Left forelimb (tissue), 1 donor: ENCODE data around the gene PRDX5.

Experiments used
- DNase-seq: peaks from one replicate; pipeline ENCODE4 v3.0.0-alpha.2; 2018; ENCODE audit warnings: low spot score

PRDX5 gene

GRCh38 chr11:64347193-64347867 lies 29.4 kb downstream of the PRDX5 start:
- no peak for DNase-seq

- DNase-seq = peak; percentile 63
Observed at GRCh38 chr11:64348383-64349024, 30.6 kb downstream of the PRDX5 start.

GRCh38 chr11:64349025-64349387 lies 31.1 kb downstream of the PRDX5 start:
- DNase-seq = no peak

- DNase-seq = no peak
Observed at GRCh38 chr11:64349404-64349803, 31.5 kb downstream of the PRDX5 start.

- DNase-seq = no peak
Observed at GRCh38 chr11:64351136-64351631, 33.3 kb downstream of the PRDX5 start.

- DNase-seq = no peak
Observed at GRCh38 chr11:64352099-64352994, 34.4 kb downstream of the PRDX5 start.

- no peak for DNase-seq
Observed at GRCh38 chr11:64352995-64353714, 35.2 kb downstream of the PRDX5 start.

GRCh38 chr11:64353715-64354506 lies 36.0 kb downstream of the PRDX5 start:
- no peak for DNase-seq

- DNase-seq = no peak
Observed at GRCh38 chr11:64355078-64355940, 37.4 kb downstream of the PRDX5 start.

GRCh38 chr11:64356498-64357411 lies 38.8 kb downstream of the PRDX5 start:
- no peak for DNase-seq

- no peak for DNase-seq
Observed at GRCh38 chr11:64357446-64357845, 39.5 kb downstream of the PRDX5 start.

GRCh38 chr11:64357904-64358535 lies 40.1 kb downstream of the PRDX5 start:
- no peak for DNase-seq

- no peak for DNase-seq
Observed at GRCh38 chr11:64358536-64358906, 40.6 kb downstream of the PRDX5 start.

- DNase-seq = peak; percentile 83
Observed at GRCh38 chr11:64358907-64359711, 41.2 kb downstream of the PRDX5 start, which contains the start of gene RPS6KA4. Gene RPS6KA4 (plus strand): TSS chr11:64359162. CDS start chr11:64359236, 74 bp downstream.

- no peak for DNase-seq
Observed at GRCh38 chr11:64359712-64360445, 42.0 kb downstream of the PRDX5 start.

- DNase-seq = no peak
Observed at GRCh38 chr11:64360448-64360921, 42.6 kb downstream of the PRDX5 start.

- DNase-seq = no peak
Observed at GRCh38 chr11:64361659-64362058, 43.7 kb downstream of the PRDX5 start.
